Muscle of leg (tissue), 11 donors: ENCODE results near the gene SGMS2. TPM values are rescaled to one million over a fixed set of nuclear protein-coding genes. Genes with fewer than 3 reads are reported as not detected.

Experiments used
- DNase-seq: peaks from one replicate; pipeline ENCODE4 v3.0.0; 2013
- H3K27ac ChIP-seq: one replicate; pipeline ENCODE4 v1.5.1; 2013; ENCODE audit warnings: mild to moderate bottlenecking, low read length, control low read depth
- H3K27me3 ChIP-seq: one replicate; pipeline ENCODE4 v1.6.1; 2013; ENCODE audit warnings: low read length; ENCODE audit not compliant: control insufficient read depth, insufficient read depth
- H3K36me3 ChIP-seq: one replicate; pipeline ENCODE4 v1.6.1; 2013; ENCODE audit warnings: low read length; ENCODE audit not compliant: control insufficient read depth, insufficient read depth
- H3K4me1 ChIP-seq: one replicate; pipeline ENCODE4 v1.6.1; 2013; ENCODE audit warnings: low read length; ENCODE audit not compliant: control insufficient read depth, insufficient read depth
- H3K4me3 ChIP-seq: one replicate; pipeline ENCODE4 v1.5.1; 2013; ENCODE audit warnings: low read length, control low read depth
- H3K9me3 ChIP-seq: replicated peaks from 2 replicates; pipeline ENCODE4 v1.6.1; 2013; ENCODE audit warnings: low read depth, low read length; ENCODE audit not compliant: control insufficient read depth
- WGBS: methylation state at CpG from one replicate; pipeline ENCODE4 v1.1.5; 2013; ENCODE audit warnings: missing lambda C conversion rate; ENCODE audit not compliant: insufficient coverage; 5-methylcytosine and 5-hydroxymethylcytosine counted together
- polyA plus RNA-seq, 8 donors: library from polyadenylated mRNA; unstranded; fragments of 120-200 nt; gene quantifications; one replicate each; pipeline versions ENCODE4 v1.2.1 to v1.2.3, GENCODE V29; 2013; ENCODE audit warnings: inconsistent platforms in 1 of 8, low replicate concordance in 1 of 8; ENCODE audit not compliant: insufficient read length in 8 of 8, insufficient read depth in 1 of 8
- total RNA-seq: library from RNA; stranded (reverse); fragments of 120-200 nt; gene quantifications from one replicate; pipeline ENCODE4 v1.2.4, GENCODE V29; 2013

SGMS2 gene
- total and polyA plus RNA-seq, 9 donors, result 6.9 to 14.8 (median 8.8) TPM

GRCh38 chr4:107826421-107826980 is 1.8 kb downstream of the SGMS2 start:
- DNase-seq, result no peak
- H3K9me3 ChIP-seq, result no peaks in the 10 kb centered on the region
- no peaks in the 10 kb centered on the region for H3K36me3 ChIP-seq
- H3K4me1 ChIP-seq, result peaks cover 6% of the 10 kb centered on the region
- no CpG with 5 or more reads among the region's 5 CpGs for WGBS
- H3K27ac ChIP-seq, result no peak overlapping the region
- no peak overlapping the region for H3K4me3 ChIP-seq
- peaks cover 7% of the 10 kb centered on the region for H3K27me3 ChIP-seq

- no peak for DNase-seq
- 100% methylated on average over 1 of the region's 6 CpGs for WGBS
- Histone ChIP-seq H3K4me1 (peaks cover 6% of the 10 kb centered on the region), H3K27me3 (peaks cover 7% of the 10 kb centered on the region), H3K36me3 (no peaks in the 10 kb centered on the region), H3K4me3 (no peak overlapping the region), H3K27ac (no peak overlapping the region), H3K9me3 (no peaks in the 10 kb centered on the region)
These were observed 3.8 kb downstream of the SGMS2 start for GRCh38 chr4:107828315-107829090.

GRCh38 chr4:107831140-107831539 is 6.4 kb downstream of the SGMS2 start:
- no peak for DNase-seq
- no peaks in the 10 kb centered on the region for H3K36me3 ChIP-seq
- H3K4me1 ChIP-seq, result no peaks in the 10 kb centered on the region
- no peak overlapping the region for H3K27ac ChIP-seq
- no peak overlapping the region for H3K4me3 ChIP-seq
- peaks cover 2% of the 10 kb centered on the region for H3K9me3 ChIP-seq
- no peaks in the 10 kb centered on the region for H3K27me3 ChIP-seq
- WGBS, result no CpG with 5 or more reads among the region's 4 CpGs

- WGBS, result no CpG with 5 or more reads among the region's 2 CpGs
- H3K27ac ChIP-seq, result no peak overlapping the region
- no peak for DNase-seq
These were observed 7.6 kb downstream of the SGMS2 start for GRCh38 chr4:107832275-107832807.

GRCh38 chr4:107834241-107834794 is 9.6 kb downstream of the SGMS2 start:
- no peaks in the 10 kb centered on the region for H3K27me3 ChIP-seq
- no peaks in the 10 kb centered on the region for H3K36me3 ChIP-seq
- no CpG with 5 or more reads among the region's 1 CpG for WGBS
- no peaks in the 10 kb centered on the region for H3K4me1 ChIP-seq
- DNase-seq, result no peak
- peaks cover 2% of the 10 kb centered on the region for H3K9me3 ChIP-seq
- H3K27ac ChIP-seq, result no peak overlapping the region
- no peak overlapping the region for H3K4me3 ChIP-seq

More at GRCh38 chr4:107832275-107832807, 7.6 kb downstream of the SGMS2 start:
- no peaks in the 10 kb centered on the region for H3K36me3 ChIP-seq
- no peaks in the 10 kb centered on the region for H3K4me1 ChIP-seq
- H3K9me3 ChIP-seq, result peaks cover 2% of the 10 kb centered on the region
- H3K4me3 ChIP-seq, result no peak overlapping the region
- no peaks in the 10 kb centered on the region for H3K27me3 ChIP-seq

GRCh38 chr4:107835406-107835805 is 10.7 kb downstream of the SGMS2 start:
- Histone ChIP-seq H3K36me3 (no peaks in the 10 kb centered on the region), H3K27me3 (no peaks in the 10 kb centered on the region), H3K4me3 (no peak overlapping the region), H3K9me3 (peaks cover 2% of the 10 kb centered on the region), H3K27ac (no peak overlapping the region), H3K4me1 (no peaks in the 10 kb centered on the region)
- 80% methylated on average over 2 of the region's 5 CpGs for WGBS
- DNase-seq, result no peak

- WGBS, result 85% methylated on average over 4 of the region's 4 CpGs
- no peak overlapping the region for H3K4me3 ChIP-seq
- DNase-seq, result no peak
- H3K4me1 ChIP-seq, result no peaks in the 10 kb centered on the region
- H3K27ac ChIP-seq, result no peak overlapping the region
- no peaks in the 10 kb centered on the region for H3K27me3 ChIP-seq
- H3K36me3 ChIP-seq, result no peaks in the 10 kb centered on the region
- peaks cover 2% of the 10 kb centered on the region for H3K9me3 ChIP-seq
These were observed 12.6 kb downstream of the SGMS2 start for GRCh38 chr4:107837317-107837716.

- Histone ChIP-seq H3K4me3 (no peak overlapping the region), H3K9me3 (peaks cover 2% of the 10 kb centered on the region), H3K27me3 (no peaks in the 10 kb centered on the region), H3K27ac (no peak overlapping the region), H3K36me3 (no peaks in the 10 kb centered on the region), H3K4me1 (no peaks in the 10 kb centered on the region)
- no peak for DNase-seq
- 100% methylated on average over 2 of the region's 3 CpGs for WGBS
These were observed 13.3 kb downstream of the SGMS2 start for GRCh38 chr4:107837776-107838618.

- Histone ChIP-seq H3K9me3 (no peaks in the 10 kb centered on the region), H3K27me3 (no peaks in the 10 kb centered on the region), H3K4me1 (no peaks in the 10 kb centered on the region), H3K4me3 (no peak overlapping the region), H3K27ac (no peak overlapping the region), H3K36me3 (no peaks in the 10 kb centered on the region)
- WGBS, result no CpG with 5 or more reads among the region's 1 CpG
- DNase-seq, result no peak
These were observed 14.3 kb downstream of the SGMS2 start for GRCh38 chr4:107838861-107839565.
